ENCODE measurements around the gene VIPR2. TPM values are rescaled to one million over a fixed set of nuclear protein-coding genes. Genes with fewer than 3 reads are reported as not detected.

VIPR2 gene
- total and polyA plus RNA-seq, 2 of the 13 experiments (the other 11 are each of a cell fraction or from before 2014, with no cell fraction given) = not detected

DNA sequence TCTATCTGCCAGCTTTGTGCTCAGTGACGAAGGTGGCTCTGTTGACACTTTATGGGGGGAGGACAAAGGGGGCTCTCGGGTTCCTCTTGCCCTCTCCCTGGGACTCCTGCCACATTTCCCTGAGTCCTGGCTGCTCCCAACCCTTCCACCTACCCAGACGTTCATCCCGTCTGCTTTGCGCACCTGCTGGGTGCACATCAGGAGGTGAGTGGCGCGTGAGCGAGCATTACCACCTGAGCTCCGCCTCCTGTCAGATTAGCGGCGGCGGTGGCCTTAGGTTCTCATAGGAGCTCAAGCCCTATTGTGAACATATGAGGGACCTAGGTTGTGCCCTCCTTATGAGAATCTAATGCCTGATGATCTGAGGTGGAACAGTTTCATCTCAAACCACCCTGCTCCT lies 151.1 kb downstream of the VIPR2 start:
- H3K36me3 ChIP-seq (replicated peaks in 1 of 2; ENCODE audit: control insufficient read depth in 1 of 2, insufficient read depth in 2 of 2, low read length in 2 of 2) = no peaks in the 10 kb centered on the region
- no peaks in the 10 kb centered on the region for H3K79me2 ChIP-seq (ENCODE audit: insufficient read depth, low read length)
- no peaks in the 10 kb centered on the region for H4K20me1 ChIP-seq (ENCODE audit: insufficient read depth, low read length)
- FAIRE-seq = no peak
- intact Hi-C loops (cut with micrococcal nuclease; ENCODE audit: unreplicated experiment) = no loop called here
- H3K27ac ChIP-seq (ENCODE audit: extremely low read length, insufficient read depth, low read length) = no peak overlapping the region
- H3K9ac ChIP-seq (ENCODE audit: insufficient read depth, low read depth, low read length) = no peak overlapping the region
- in situ Hi-C loops (cut with HindIII; ENCODE audit: extremely low pct_ligation_motif_present, low pct_unique_long_range_greater_than_20kb) = no loop called here
- no peaks in the 10 kb centered on the region for H3K4me1 ChIP-seq (ENCODE audit: insufficient read depth, low read length)
- ChIA-PET POLR2A (no interaction called here), CTCF (ENCODE audit: low intra/inter-chr PET ratio, low total read pairs) (no interaction called here)
- no peak overlapping the region for H3K4me3 ChIP-seq (replicated peaks in 1 of 3; ENCODE audit: insufficient read depth in 1 of 3, low read depth in 2 of 3, low read length in 3 of 3)
- no peaks in the 10 kb centered on the region; the same call in 1 of the 2 replicates for H3K9me3 ChIP-seq (ENCODE audit: low read length)
- ATAC-seq = no peak
- H3K27me3 ChIP-seq (ENCODE audit: control insufficient read depth in 1 of 2, insufficient read depth in 2 of 2, low read length in 2 of 2) = peaks cover 11 to 34% of the 10 kb centered on the region in 2 experiments; a peak in 4 of 5 replicates
- TF ChIP-seq HOXA9 (CRISPR knock-in tag; IDR thresholded peaks at IDR 0.05; ENCODE audit: borderline replicate concordance) (no peak), ZBTB38 (CRISPR knock-in tag; IDR thresholded peaks at IDR 0.05) (no peak), ZNF253 (CRISPR knock-in tag; IDR thresholded peaks at IDR 0.05; ENCODE audit: borderline replicate concordance) (no peak)
- no peak overlapping the region for H3K4me2 ChIP-seq (ENCODE audit: low read depth, low read length)
- BruUV-seq (replicated peaks) = no TSS peak
- 27% methylated on average over 4 of the region's 12 CpGs for WGBS (ENCODE audit: low lambda C conversion rate)
- H2AFZ ChIP-seq (ENCODE audit: low read length) = no peak overlapping the region
- DNase-seq (ENCODE audit: low spot score) = no peak

DNA sequence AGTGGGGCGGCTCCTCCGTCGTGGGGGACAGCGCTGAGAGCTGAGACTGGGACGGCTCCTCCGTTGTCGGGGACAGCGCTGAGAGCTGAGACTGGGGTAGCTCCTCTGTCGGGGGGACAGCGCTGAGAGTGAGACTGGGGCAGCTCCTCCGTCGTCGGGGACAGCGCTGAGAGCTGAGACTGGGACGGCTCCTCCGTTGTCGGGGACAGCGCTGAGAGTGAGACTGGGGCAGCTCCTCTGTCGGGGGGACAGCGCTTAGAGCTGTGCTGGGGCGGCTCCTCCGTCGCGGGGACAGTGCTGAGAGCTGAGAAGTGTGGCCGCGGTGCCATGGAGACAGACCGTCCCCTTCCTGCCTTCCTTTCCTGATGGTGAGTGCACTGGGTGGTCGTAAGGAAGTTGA lies 151.9 kb downstream of the VIPR2 start:
- no peak overlapping the region for H3K4me2 ChIP-seq (ENCODE audit: low read depth, low read length)
- CTCF ChIA-PET (ENCODE audit: low intra/inter-chr PET ratio, low total read pairs) = no interaction called here
- 50% methylated on average over 24 of the region's 28 CpGs for WGBS (ENCODE audit: low lambda C conversion rate)
- no peak for TF ChIP-seq ZNF205 (CRISPR knock-in tag; IDR thresholded peaks at IDR 0.05)
- no peak for TF ChIP-seq PHF5A (CRISPR knock-in tag; IDR thresholded peaks at IDR 0.05; ENCODE audit: low read depth, unreplicated experiment)
- no peak for TF ChIP-seq ZNF614 (CRISPR knock-in tag; IDR thresholded peaks at IDR 0.05; ENCODE audit: borderline replicate concordance)
- TF ChIP-seq, protein P1, sequence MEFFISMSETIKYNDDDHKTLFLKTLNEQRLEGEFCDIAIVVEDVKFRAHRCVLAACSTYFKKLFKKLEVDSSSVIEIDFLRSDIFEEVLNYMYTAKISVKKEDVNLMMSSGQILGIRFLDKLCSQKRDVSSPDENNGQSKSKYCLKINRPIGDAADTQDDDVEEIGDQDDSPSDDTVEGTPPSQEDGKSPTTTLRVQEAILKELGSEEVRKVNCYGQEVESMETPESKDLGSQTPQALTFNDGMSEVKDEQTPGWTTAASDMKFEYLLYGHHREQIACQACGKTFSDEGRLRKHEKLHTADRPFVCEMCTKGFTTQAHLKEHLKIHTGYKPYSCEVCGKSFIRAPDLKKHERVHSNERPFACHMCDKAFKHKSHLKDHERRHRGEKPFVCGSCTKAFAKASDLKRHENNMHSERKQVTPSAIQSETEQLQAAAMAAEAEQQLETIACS (CRISPR knock-in tag; IDR thresholded peaks at IDR 0.05) = no peak
- TF ChIP-seq, protein P2, sequence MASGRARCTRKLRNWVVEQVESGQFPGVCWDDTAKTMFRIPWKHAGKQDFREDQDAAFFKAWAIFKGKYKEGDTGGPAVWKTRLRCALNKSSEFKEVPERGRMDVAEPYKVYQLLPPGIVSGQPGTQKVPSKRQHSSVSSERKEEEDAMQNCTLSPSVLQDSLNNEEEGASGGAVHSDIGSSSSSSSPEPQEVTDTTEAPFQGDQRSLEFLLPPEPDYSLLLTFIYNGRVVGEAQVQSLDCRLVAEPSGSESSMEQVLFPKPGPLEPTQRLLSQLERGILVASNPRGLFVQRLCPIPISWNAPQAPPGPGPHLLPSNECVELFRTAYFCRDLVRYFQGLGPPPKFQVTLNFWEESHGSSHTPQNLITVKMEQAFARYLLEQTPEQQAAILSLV (CRISPR knock-in tag; IDR thresholded peaks at IDR 0.05; ENCODE audit: borderline replicate concordance) = no peak
- TF ChIP-seq KDM1A (CRISPR knock-in tag; IDR thresholded peaks at IDR 0.05) = no peak
- no peak for TF ChIP-seq HNRNPL (IDR thresholded peaks at IDR 0.05; ENCODE audit: low read depth, low read length)
- no peak for TF ChIP-seq NKX3-1 (CRISPR knock-in tag; IDR thresholded peaks at IDR 0.05)
- TF ChIP-seq, protein P3, sequence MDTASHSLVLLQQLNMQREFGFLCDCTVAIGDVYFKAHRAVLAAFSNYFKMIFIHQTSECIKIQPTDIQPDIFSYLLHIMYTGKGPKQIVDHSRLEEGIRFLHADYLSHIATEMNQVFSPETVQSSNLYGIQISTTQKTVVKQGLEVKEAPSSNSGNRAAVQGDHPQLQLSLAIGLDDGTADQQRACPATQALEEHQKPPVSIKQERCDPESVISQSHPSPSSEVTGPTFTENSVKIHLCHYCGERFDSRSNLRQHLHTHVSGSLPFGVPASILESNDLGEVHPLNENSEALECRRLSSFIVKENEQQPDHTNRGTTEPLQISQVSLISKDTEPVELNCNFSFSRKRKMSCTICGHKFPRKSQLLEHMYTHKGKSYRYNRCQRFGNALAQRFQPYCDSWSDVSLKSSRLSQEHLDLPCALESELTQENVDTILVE (CRISPR knock-in tag; IDR thresholded peaks at IDR 0.05) = no peak
- no peak for TF ChIP-seq HMGA1 (CRISPR knock-in tag; conservative IDR thresholded peaks at IDR 0.05)
- TF ChIP-seq NBN (conservative IDR thresholded peaks at IDR 0.05) = no peak
- TF ChIP-seq FIP1L1 (IDR thresholded peaks at IDR 0.05; ENCODE audit: borderline replicate concordance, insufficient read depth, low read depth, low read length) = no peak
- TF ChIP-seq MTF1 (CRISPR knock-in tag; IDR thresholded peaks at IDR 0.05) = no peak
- no peak for TF ChIP-seq ZNF552 (CRISPR knock-in tag; IDR thresholded peaks at IDR 0.05; ENCODE audit: borderline replicate concordance)
- no peak for TF ChIP-seq ZNF431 (CRISPR knock-in tag; IDR thresholded peaks at IDR 0.05; ENCODE audit: borderline replicate concordance, low read depth)

More for the DNA sequence above, 151.9 kb downstream of the VIPR2 start:
- Histone ChIP-seq H3K9me3 (ENCODE audit: low read length) (peaks cover 6% of the 10 kb centered on the region), H2AFZ (ENCODE audit: low read length) (no peak overlapping the region), H3K27ac (ENCODE audit: extremely low read length, insufficient read depth, low read length) (no peak overlapping the region), H3K79me2 (ENCODE audit: insufficient read depth, low read length) (no peaks in the 10 kb centered on the region), H3K4me3 (replicated peaks in 1 of 3; ENCODE audit: insufficient read depth in 1 of 3, low read depth in 2 of 3, low read length in 3 of 3) (no peak overlapping the region), H3K4me1 (ENCODE audit: insufficient read depth, low read length) (no peaks in the 10 kb centered on the region), H3K27me3 (ENCODE audit: control insufficient read depth in 1 of 2, insufficient read depth in 2 of 2, low read length in 2 of 2) (peaks cover 11 to 34% of the 10 kb centered on the region in 2 experiments; a peak in 4 of 5 replicates), H3K9ac (ENCODE audit: insufficient read depth, low read depth, low read length) (no peak overlapping the region), H3K36me3 (replicated peaks in 1 of 2; ENCODE audit: control insufficient read depth in 1 of 2, insufficient read depth in 2 of 2, low read length in 2 of 2) (no peaks in the 10 kb centered on the region), H4K20me1 (ENCODE audit: insufficient read depth, low read length) (no peaks in the 10 kb centered on the region)
- in situ Hi-C loops (cut with HindIII; ENCODE audit: extremely low pct_ligation_motif_present, low pct_unique_long_range_greater_than_20kb) (no loop called here), intact Hi-C loops (cut with micrococcal nuclease; ENCODE audit: unreplicated experiment) (no loop called here)
- DNase-seq (ENCODE audit: low spot score) (no peak), FAIRE-seq (no peak), ATAC-seq (no peak)
- POLR2A ChIA-PET = no interaction called here
- BruUV-seq (replicated peaks) = no TSS peak
